ENCODE measurements around the gene TAT.
"Not testable (repeated sequence)": the region's sequence is repeated elsewhere in the genome, so short reads cannot be mapped to it uniquely, and the experiment has no call there.

Gene TAT

GRCh38 chr16:71567931-71568330 is 9.0 kb downstream of the TAT start:
- no peak for DNase-seq (ENCODE audit: low read depth, low spot score)
- no peak overlapping the region for H3K4me3 ChIP-seq (ENCODE audit: low read depth, low read length)
- TF ChIP-seq CTCF (IDR thresholded peaks at IDR 0.05; ENCODE audit: low read depth, low read length) = no peak
- in situ Hi-C loops (cut with HindIII; ENCODE audit: low sequenced_read_pairs) = no loop called here

- in situ Hi-C loops (cut with HindIII; ENCODE audit: low sequenced_read_pairs) = no loop called here
- no peak overlapping the region for H3K4me3 ChIP-seq (ENCODE audit: low read depth, low read length)
- DNase-seq (ENCODE audit: low read depth, low spot score) = no peak
- no peak for TF ChIP-seq CTCF (IDR thresholded peaks at IDR 0.05; ENCODE audit: low read depth, low read length)
Observed at GRCh38 chr16:71565812-71566700, 10.8 kb downstream of the TAT start.

GRCh38 chr16:71564335-71564967 is 12.4 kb downstream of the TAT start:
- TF ChIP-seq CTCF (IDR thresholded peaks at IDR 0.05; ENCODE audit: low read depth, low read length) = no peak
- in situ Hi-C loops (cut with HindIII; ENCODE audit: low sequenced_read_pairs) = no loop called here
- peak overlapping the region; percentile 70 for H3K4me3 ChIP-seq (ENCODE audit: low read depth, low read length)
- no peak for DNase-seq (ENCODE audit: low read depth, low spot score)

GRCh38 chr16:71562552-71562951 is 14.3 kb downstream of the TAT start:
- no peak for TF ChIP-seq CTCF (IDR thresholded peaks at IDR 0.05; ENCODE audit: low read depth, low read length)
- in situ Hi-C loops (cut with HindIII; ENCODE audit: low sequenced_read_pairs) = no loop called here
- H3K4me3 ChIP-seq (ENCODE audit: low read depth, low read length) = no peak overlapping the region
- no peak for DNase-seq (ENCODE audit: low read depth, low spot score)

- DNase-seq (ENCODE audit: low read depth, low spot score); in situ Hi-C loops (cut with HindIII; ENCODE audit: low sequenced_read_pairs); H3K4me3 ChIP-seq (ENCODE audit: low read depth, low read length): not testable (repeated sequence)
Observed at GRCh38 chr16:71561886-71562285, 15.0 kb downstream of the TAT start.

GRCh38 chr16:71559855-71560254 is 17.0 kb downstream of the TAT start:
- no peak overlapping the region for H3K4me3 ChIP-seq (ENCODE audit: low read depth, low read length)
- no peak for DNase-seq (ENCODE audit: low read depth, low spot score)
- TF ChIP-seq CTCF (IDR thresholded peaks at IDR 0.05; ENCODE audit: low read depth, low read length) = no peak
- in situ Hi-C loops (cut with HindIII; ENCODE audit: low sequenced_read_pairs) = no loop called here

- in situ Hi-C loops (cut with HindIII; ENCODE audit: low sequenced_read_pairs) = no loop called here
- DNase-seq (ENCODE audit: low read depth, low spot score) = no peak
- no peak overlapping the region for H3K4me3 ChIP-seq (ENCODE audit: low read depth, low read length)
- no peak for TF ChIP-seq CTCF (IDR thresholded peaks at IDR 0.05; ENCODE audit: low read depth, low read length)
Observed at GRCh38 chr16:71557954-71558582, 18.8 kb downstream of the TAT start.

All from astrocyte of the spinal cord (primary cell).